ENCODE results near the gene SMIM43.

The SMIM43 gene

GRCh38 chr4:121806411-121806810 lies 41.4 kb upstream of the SMIM43 start:
- TF ChIP-seq SPI1 (IDR thresholded peaks at IDR 0.05; ENCODE audit: borderline replicate concordance, low read depth) (no peak), POLR2AphosphoS5 (IDR thresholded peaks at IDR 0.05; ENCODE audit: low read depth) (no peak), REST (IDR thresholded peaks at IDR 0.05; ENCODE audit: insufficient replicate concordance, low read depth) (no peak), GABPA (IDR thresholded peaks at IDR 0.05; ENCODE audit: low read depth) (no peak), CTCF (IDR thresholded peaks at IDR 0.05; ENCODE audit: insufficient read depth, low read length) (no peak)
- DNase-seq (ENCODE audit: low read depth in 1 of 2, low spot score in 1 of 2), result no peak
- H3K27ac ChIP-seq (replicated peaks), result no peak overlapping the region

GRCh38 chr4:121801715-121802075 lies 36.7 kb upstream of the SMIM43 start:
- DNase-seq (ENCODE audit: low read depth in 1 of 2, low spot score in 1 of 2), result no peak
- peak overlapping the region; percentile 86 for H3K4me3 ChIP-seq (replicated peaks; ENCODE audit: insufficient read depth, low read length)
- H3K27me3 ChIP-seq (ENCODE audit: insufficient read depth, poor library complexity, severe bottlenecking), result no peaks in the 10 kb centered on the region
- TF ChIP-seq CTCF (IDR thresholded peaks at IDR 0.05; ENCODE audit: insufficient read depth, low read length) (no peak), GABPA (IDR thresholded peaks at IDR 0.05; ENCODE audit: low read depth) (no peak), POLR2AphosphoS5 (IDR thresholded peaks at IDR 0.05; ENCODE audit: low read depth) (no peak)
- peak overlapping the region; percentile 90 for H3K27ac ChIP-seq (replicated peaks)

More at GRCh38 chr4:121806411-121806810, 41.4 kb upstream of the SMIM43 start:
- no peak overlapping the region for H3K4me3 ChIP-seq (replicated peaks; ENCODE audit: insufficient read depth, low read length)
- no peaks in the 10 kb centered on the region for H3K27me3 ChIP-seq (ENCODE audit: insufficient read depth, poor library complexity, severe bottlenecking)

GRCh38 chr4:121800961-121801714 lies 36.2 kb upstream of the SMIM43 start, which contains the start of gene EXOSC9:
Gene EXOSC9, plus strand, starts transcription at chr4:121801323. Its CDS starts 102 bp downstream, at chr4:121801425.
- peak; percentile 92 to 93 for DNase-seq (ENCODE audit: low read depth in 1 of 2, low spot score in 1 of 2)
- H3K4me3 ChIP-seq (replicated peaks; ENCODE audit: insufficient read depth, low read length), result peak within 1 kb of the TSS; percentile 86
- TF ChIP-seq SPI1 (IDR thresholded peaks at IDR 0.05; ENCODE audit: borderline replicate concordance, low read depth), result peak; percentile 94
- TF ChIP-seq POLR2AphosphoS5 (IDR thresholded peaks at IDR 0.05; ENCODE audit: low read depth), result peak; percentile 96
- TF ChIP-seq CTCF (IDR thresholded peaks at IDR 0.05; ENCODE audit: insufficient read depth, low read length), result no peak
- H3K27me3 ChIP-seq (ENCODE audit: insufficient read depth, poor library complexity, severe bottlenecking), result peaks cover 2% of the 10 kb centered on the region
- H3K27ac ChIP-seq (replicated peaks), result peak within 1 kb of the TSS; percentile 90

- no peak for TF ChIP-seq GABPA (IDR thresholded peaks at IDR 0.05; ENCODE audit: low read depth)
- TF ChIP-seq REST (IDR thresholded peaks at IDR 0.05; ENCODE audit: insufficient replicate concordance, low read depth), result no peak
- TF ChIP-seq POLR2AphosphoS5 (IDR thresholded peaks at IDR 0.05; ENCODE audit: low read depth), result no peak
- no peak for TF ChIP-seq SPI1 (IDR thresholded peaks at IDR 0.05; ENCODE audit: borderline replicate concordance, low read depth)
- TF ChIP-seq CTCF (IDR thresholded peaks at IDR 0.05; ENCODE audit: insufficient read depth, low read length), result no peak
- H3K27ac ChIP-seq (replicated peaks), result peak overlapping the region; percentile 90
- DNase-seq (ENCODE audit: low read depth in 1 of 2, low spot score in 1 of 2), result no peak
- H3K27me3 ChIP-seq (ENCODE audit: insufficient read depth, poor library complexity, severe bottlenecking), result peaks cover 4% of the 10 kb centered on the region
- H3K4me3 ChIP-seq (replicated peaks; ENCODE audit: insufficient read depth, low read length), result peak overlapping the region; percentile 86
These were observed 35.6 kb upstream of the SMIM43 start for GRCh38 chr4:121800638-121800960.

Data from HL-60 (cell line).